WTC11 (cell line): ENCODE results near the gene MAML3.

Experiments
- CREM ChIP-seq: sonication (generic); formaldehyde crosslinking; IDR thresholded peaks from 2 replicates; pipeline ENCODE4 v1.8.1; 2022; ENCODE audit warnings: mild to moderate bottlenecking, missing genetic modification reagents, moderate library complexity
- CTCF ChIP-seq: fragments of 200-600 bp; IDR thresholded peaks from 2 replicates; pipeline ENCODE4 v1.8.0; 2022; ENCODE audit warnings: antibody characterized with exemption
- KAT7 ChIP-seq: sonication (generic); formaldehyde crosslinking; IDR thresholded peaks from 2 replicates; pipeline ENCODE4 v1.8.1; 2023; ENCODE audit warnings: missing genetic modification reagents, mild to moderate bottlenecking, borderline replicate concordance
- NFYB ChIP-seq: sonication (generic); formaldehyde crosslinking; conservative IDR thresholded peaks from 2 replicates; pipeline ENCODE4 v1.8.0; 2022; ENCODE audit warnings: low read depth, missing genetic modification reagents
- RELA ChIP-seq: sonication (generic); formaldehyde crosslinking; IDR thresholded peaks from 2 replicates; pipeline ENCODE4 v1.8.1; 2022; ENCODE audit warnings: missing genetic modification reagents, mild to moderate bottlenecking, borderline replicate concordance
- SP1 ChIP-seq: sonication (generic); formaldehyde crosslinking; conservative IDR thresholded peaks from 2 replicates; pipeline ENCODE4 v1.8.1; 2022; ENCODE audit warnings: missing genetic modification reagents
- ZNF263 ChIP-seq: sonication (generic); formaldehyde crosslinking; IDR thresholded peaks from 2 replicates; pipeline ENCODE4 v1.8.1; 2022; ENCODE audit warnings: low read depth, mild to moderate bottlenecking, moderate library complexity, missing genetic modification reagents
- ZNF416 ChIP-seq: fragments of 250-450 bp; sonication (Bioruptor Pico); IDR thresholded peaks from 2 replicates; pipeline ENCODE4 v1.9.0; 2021; ENCODE audit warnings: mild to moderate bottlenecking, inconsistent platforms
- TF ChIP-seq, protein P1 (sequence below): sonication (generic); formaldehyde crosslinking; conservative IDR thresholded peaks from 2 replicates; pipeline ENCODE4 v1.8.1; 2023; ENCODE audit warnings: mild to moderate bottlenecking, low read depth, missing genetic modification reagents, moderate library complexity
- TF ChIP-seq, protein P2 (sequence below): sonication (generic); formaldehyde crosslinking; IDR thresholded peaks from 2 replicates; pipeline ENCODE4 v1.8.1; 2023; ENCODE audit warnings: mild to moderate bottlenecking, moderate library complexity, missing genetic modification reagents

DNA sequence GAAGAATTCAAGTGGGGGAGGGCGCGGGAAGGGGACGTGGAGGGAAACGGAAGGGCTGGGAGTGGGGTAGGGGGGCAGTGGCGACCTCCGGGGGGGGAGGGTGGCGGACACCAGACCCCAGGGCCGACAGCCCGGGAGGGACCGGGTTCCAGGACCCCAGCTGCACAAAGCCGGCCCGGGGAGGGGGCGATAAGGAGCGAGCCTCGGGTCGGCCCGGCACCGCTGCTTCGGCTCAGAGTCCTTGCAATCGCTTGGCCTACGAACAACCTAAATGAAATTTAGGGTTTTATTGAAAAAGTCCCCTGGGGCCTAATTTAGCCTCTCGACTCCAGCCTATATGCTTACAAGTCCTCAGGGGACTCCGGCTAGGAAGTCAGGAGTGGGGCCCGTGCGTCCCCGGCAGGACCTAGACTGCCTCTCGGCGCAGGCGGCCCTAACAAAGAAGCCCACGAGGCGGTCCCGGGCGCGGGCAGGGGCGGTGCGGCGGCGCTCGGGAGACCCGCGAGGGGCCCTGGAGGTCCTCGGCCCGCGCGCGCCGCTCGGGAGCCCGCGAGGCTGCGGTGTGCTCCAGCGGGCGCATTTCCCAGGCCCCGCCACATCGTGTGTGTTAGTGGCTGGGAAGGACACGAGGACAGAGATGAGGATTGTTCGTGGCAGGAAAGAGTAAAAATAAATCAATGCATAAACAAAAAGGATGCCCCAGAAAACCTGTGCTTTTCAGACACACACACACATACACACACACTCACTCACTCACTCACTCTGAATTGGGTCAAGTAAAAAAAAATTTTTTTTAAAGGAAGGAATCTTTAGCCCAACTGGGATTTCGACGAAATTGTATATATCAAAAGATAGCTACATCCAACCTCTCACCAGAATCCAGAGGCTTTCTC lies 418.4 kb downstream of the MAML3 start:
- TF ChIP-seq CTCF (no peak), ZNF416 (CRISPR knock-in tag) (no peak), ZNF263 (no peak), SP1 (CRISPR knock-in tag) (no peak), RELA (CRISPR knock-in tag) (no peak), KAT7 (CRISPR knock-in tag) (no peak), CREM (CRISPR knock-in tag) (no peak), NFYB (CRISPR knock-in tag) (no peak)
- TF ChIP-seq, protein P1, sequence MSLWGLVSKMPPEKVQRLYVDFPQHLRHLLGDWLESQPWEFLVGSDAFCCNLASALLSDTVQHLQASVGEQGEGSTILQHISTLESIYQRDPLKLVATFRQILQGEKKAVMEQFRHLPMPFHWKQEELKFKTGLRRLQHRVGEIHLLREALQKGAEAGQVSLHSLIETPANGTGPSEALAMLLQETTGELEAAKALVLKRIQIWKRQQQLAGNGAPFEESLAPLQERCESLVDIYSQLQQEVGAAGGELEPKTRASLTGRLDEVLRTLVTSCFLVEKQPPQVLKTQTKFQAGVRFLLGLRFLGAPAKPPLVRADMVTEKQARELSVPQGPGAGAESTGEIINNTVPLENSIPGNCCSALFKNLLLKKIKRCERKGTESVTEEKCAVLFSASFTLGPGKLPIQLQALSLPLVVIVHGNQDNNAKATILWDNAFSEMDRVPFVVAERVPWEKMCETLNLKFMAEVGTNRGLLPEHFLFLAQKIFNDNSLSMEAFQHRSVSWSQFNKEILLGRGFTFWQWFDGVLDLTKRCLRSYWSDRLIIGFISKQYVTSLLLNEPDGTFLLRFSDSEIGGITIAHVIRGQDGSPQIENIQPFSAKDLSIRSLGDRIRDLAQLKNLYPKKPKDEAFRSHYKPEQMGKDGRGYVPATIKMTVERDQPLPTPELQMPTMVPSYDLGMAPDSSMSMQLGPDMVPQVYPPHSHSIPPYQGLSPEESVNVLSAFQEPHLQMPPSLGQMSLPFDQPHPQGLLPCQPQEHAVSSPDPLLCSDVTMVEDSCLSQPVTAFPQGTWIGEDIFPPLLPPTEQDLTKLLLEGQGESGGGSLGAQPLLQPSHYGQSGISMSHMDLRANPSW (CRISPR knock-in tag) = no peak
- TF ChIP-seq, protein P2, sequence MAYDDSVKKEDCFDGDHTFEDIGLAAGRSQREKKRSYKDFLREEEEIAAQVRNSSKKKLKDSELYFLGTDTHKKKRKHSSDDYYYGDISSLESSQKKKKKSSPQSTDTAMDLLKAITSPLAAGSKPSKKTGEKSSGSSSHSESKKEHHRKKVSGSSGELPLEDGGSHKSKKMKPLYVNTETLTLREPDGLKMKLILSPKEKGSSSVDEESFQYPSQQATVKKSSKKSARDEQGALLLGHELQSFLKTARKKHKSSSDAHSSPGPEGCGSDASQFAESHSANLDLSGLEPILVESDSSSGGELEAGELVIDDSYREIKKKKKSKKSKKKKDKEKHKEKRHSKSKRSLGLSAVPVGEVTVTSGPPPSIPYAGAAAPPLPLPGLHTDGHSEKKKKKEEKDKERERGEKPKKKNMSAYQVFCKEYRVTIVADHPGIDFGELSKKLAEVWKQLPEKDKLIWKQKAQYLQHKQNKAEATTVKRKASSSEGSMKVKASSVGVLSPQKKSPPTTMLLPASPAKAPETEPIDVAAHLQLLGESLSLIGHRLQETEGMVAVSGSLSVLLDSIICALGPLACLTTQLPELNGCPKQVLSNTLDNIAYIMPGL (CRISPR knock-in tag) = no peak
